ENCODE measurements around the gene IGF2BP1. TPM values are rescaled to one million over a fixed set of nuclear protein-coding genes. Genes with fewer than 3 reads are reported as not detected.

IGF2BP1 gene
- total RNA-seq, 1 donor from 2014 or later = 260 TPM

DNA sequence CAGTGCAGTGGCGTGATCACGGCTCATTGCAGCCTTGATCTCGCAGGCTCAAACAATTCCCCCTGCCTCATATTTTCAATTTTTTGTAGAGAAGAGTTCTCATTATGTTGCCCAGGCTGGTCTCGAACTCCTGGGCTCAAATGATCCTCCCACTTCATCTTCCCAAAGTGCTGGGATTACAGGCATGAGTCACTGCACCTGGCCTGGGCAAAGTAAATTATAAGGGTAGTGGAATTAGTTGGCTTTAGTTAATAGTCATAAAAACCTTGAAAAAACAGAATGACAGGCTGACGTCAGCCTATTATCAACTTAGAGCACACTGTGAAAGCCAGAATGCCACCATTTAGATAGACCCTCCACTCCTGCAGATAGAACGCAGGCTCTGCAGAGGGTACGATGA, 91.9 kb downstream of the IGF2BP1 start:
- H3K9me3 Mint-ChIP-seq (ENCODE audit: unreplicated experiment) = peaks cover 19% of the 10 kb centered on the region
- H3K9me3 ChIP-seq (ENCODE audit: insufficient read depth, low read depth, low read length) = no peaks in the 10 kb centered on the region
- FAIRE-seq = no peak

DNA sequence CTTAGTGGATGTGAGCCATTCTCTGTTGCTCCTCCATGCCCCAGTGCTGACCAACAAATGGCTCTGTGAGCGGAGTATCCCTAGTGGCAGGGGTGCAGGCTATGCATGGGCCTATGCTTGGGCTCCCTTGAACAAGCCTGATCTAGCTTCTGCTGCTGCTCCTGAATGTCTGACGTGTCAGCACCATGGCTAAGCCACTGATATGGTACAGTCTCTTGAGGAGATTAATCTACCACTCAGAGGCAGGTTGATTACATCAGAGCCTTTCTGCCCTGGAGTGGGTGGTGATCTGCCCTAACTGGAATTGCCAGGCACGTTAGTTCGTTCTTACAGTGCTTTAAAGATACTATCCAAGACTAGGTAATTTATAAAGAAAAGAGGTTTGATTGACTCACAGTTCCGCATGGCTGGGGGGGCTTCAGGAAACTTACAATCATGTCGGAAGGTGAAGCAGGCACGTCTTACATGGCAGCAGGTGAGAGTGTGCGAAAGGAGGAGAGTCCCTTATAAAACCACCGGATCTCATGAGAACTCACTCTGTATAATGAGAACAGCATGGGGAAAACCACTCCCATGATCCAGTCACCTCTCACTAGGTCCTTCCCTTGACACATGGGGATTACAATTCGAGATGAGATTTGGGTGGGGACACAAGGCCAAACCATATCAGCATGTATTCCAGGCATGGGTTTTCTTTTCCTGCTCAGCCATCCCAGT, 93.9 kb downstream of the IGF2BP1 start:
- Histone ChIP-seq H3K36me3 (ENCODE audit: insufficient read depth, low read length) (no peaks in the 10 kb centered on the region), H3K79me2 (ENCODE audit: insufficient read depth, low read length) (no peaks in the 10 kb centered on the region), H3K27me3 (ENCODE audit: insufficient read depth, low read length) (no peaks in the 10 kb centered on the region), H3K9ac (ENCODE audit: low read length) (no peak overlapping the region), H3K4me1 (ENCODE audit: insufficient read depth, low read length) (no peaks in the 10 kb centered on the region), H2AFZ (ENCODE audit: low read depth, low read length) (no peak overlapping the region), H3K27ac (ENCODE audit: low read depth, low read length) (no peak overlapping the region), H3K4me2 (ENCODE audit: low read length) (no peak overlapping the region), H4K20me1 (ENCODE audit: insufficient read depth, low read length) (no peaks in the 10 kb centered on the region), H3K9me3 (ENCODE audit: insufficient read depth, low read depth, low read length) (no peaks in the 10 kb centered on the region), H3K4me3 (ENCODE audit: insufficient read depth, low read depth, low read length) (no peak overlapping the region)
- Mint-ChIP-seq H3K36me3 (ENCODE audit: low read depth, unreplicated experiment) (peaks cover 3% of the 10 kb centered on the region), H3K27me3 (ENCODE audit: low read depth, unreplicated experiment) (peaks cover 15% of the 10 kb centered on the region), H3K4me3 (ENCODE audit: unreplicated experiment) (no peak overlapping the region), H3K9me3 (ENCODE audit: unreplicated experiment) (peaks cover 19% of the 10 kb centered on the region), H3K4me1 (ENCODE audit: low read depth, unreplicated experiment) (no peaks in the 10 kb centered on the region), H3K27ac (ENCODE audit: unreplicated experiment) (no peak overlapping the region)
- DNase-seq (ENCODE audit: low read depth) (no peak), FAIRE-seq (no peak)
- no peak for TF ChIP-seq EZH2 (IDR thresholded peaks at IDR 0.05; ENCODE audit: insufficient read depth, low read length)
- TF ChIP-seq, protein P1, sequence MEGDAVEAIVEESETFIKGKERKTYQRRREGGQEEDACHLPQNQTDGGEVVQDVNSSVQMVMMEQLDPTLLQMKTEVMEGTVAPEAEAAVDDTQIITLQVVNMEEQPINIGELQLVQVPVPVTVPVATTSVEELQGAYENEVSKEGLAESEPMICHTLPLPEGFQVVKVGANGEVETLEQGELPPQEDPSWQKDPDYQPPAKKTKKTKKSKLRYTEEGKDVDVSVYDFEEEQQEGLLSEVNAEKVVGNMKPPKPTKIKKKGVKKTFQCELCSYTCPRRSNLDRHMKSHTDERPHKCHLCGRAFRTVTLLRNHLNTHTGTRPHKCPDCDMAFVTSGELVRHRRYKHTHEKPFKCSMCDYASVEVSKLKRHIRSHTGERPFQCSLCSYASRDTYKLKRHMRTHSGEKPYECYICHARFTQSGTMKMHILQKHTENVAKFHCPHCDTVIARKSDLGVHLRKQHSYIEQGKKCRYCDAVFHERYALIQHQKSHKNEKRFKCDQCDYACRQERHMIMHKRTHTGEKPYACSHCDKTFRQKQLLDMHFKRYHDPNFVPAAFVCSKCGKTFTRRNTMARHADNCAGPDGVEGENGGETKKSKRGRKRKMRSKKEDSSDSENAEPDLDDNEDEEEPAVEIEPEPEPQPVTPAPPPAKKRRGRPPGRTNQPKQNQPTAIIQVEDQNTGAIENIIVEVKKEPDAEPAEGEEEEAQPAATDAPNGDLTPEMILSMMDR (IDR thresholded peaks at IDR 0.05; ENCODE audit: insufficient read depth, low read depth, low read length) = no peak

More for the DNA sequence above, 91.9 kb downstream of the IGF2BP1 start:
- Histone ChIP-seq H3K4me3 (ENCODE audit: insufficient read depth, low read depth, low read length) (no peak overlapping the region), H3K4me2 (ENCODE audit: low read length) (no peak overlapping the region), H3K4me1 (ENCODE audit: insufficient read depth, low read length) (no peaks in the 10 kb centered on the region), H2AFZ (ENCODE audit: low read depth, low read length) (no peak overlapping the region), H3K27ac (ENCODE audit: low read depth, low read length) (no peak overlapping the region), H3K27me3 (ENCODE audit: insufficient read depth, low read length) (no peaks in the 10 kb centered on the region), H3K79me2 (ENCODE audit: insufficient read depth, low read length) (no peaks in the 10 kb centered on the region), H3K9ac (ENCODE audit: low read length) (no peak overlapping the region), H3K36me3 (ENCODE audit: insufficient read depth, low read length) (no peaks in the 10 kb centered on the region), H4K20me1 (ENCODE audit: insufficient read depth, low read length) (no peaks in the 10 kb centered on the region)
- Mint-ChIP-seq H3K36me3 (ENCODE audit: low read depth, unreplicated experiment) (peaks cover 3% of the 10 kb centered on the region), H3K4me1 (ENCODE audit: low read depth, unreplicated experiment) (no peaks in the 10 kb centered on the region), H3K27ac (ENCODE audit: unreplicated experiment) (no peak overlapping the region), H3K4me3 (ENCODE audit: unreplicated experiment) (no peak overlapping the region), H3K27me3 (ENCODE audit: low read depth, unreplicated experiment) (peaks cover 19% of the 10 kb centered on the region)
- TF ChIP-seq EZH2 (IDR thresholded peaks at IDR 0.05; ENCODE audit: insufficient read depth, low read length) = no peak
- TF ChIP-seq, protein P1 (IDR thresholded peaks at IDR 0.05; ENCODE audit: insufficient read depth, low read depth, low read length) = no peak
- no peak for DNase-seq (ENCODE audit: low read depth)

DNA sequence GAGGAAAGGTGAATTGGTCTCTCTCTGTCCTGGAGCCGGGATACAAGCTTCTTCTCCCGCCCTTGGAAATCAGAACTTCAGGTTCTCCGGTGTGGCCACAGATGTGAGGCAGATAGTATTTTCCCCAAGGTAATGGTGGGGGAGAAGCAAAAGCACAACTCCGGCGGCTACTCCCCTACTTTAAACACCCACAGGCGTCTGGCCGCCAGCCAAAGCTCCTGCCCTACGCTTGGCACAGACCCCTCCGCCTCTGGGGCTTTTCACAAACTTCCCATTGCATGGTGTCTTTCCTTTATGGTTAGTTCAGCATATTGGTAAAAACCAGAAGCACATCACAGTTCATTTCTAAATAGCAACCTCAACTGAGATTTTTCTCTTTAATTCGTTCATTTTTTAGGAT, 95.9 kb downstream of the IGF2BP1 start:
- no peak overlapping the region for H2AFZ ChIP-seq (ENCODE audit: low read depth, low read length)
- H3K36me3 Mint-ChIP-seq (ENCODE audit: low read depth, unreplicated experiment) = peaks cover 2% of the 10 kb centered on the region

More for the DNA sequence above, 95.9 kb downstream of the IGF2BP1 start:
- Histone ChIP-seq H4K20me1 (ENCODE audit: insufficient read depth, low read length) (no peaks in the 10 kb centered on the region), H3K9ac (ENCODE audit: low read length) (no peak overlapping the region), H3K4me1 (ENCODE audit: insufficient read depth, low read length) (no peaks in the 10 kb centered on the region), H3K4me2 (ENCODE audit: low read length) (no peak overlapping the region), H3K79me2 (ENCODE audit: insufficient read depth, low read length) (no peaks in the 10 kb centered on the region), H3K27me3 (ENCODE audit: insufficient read depth, low read length) (no peaks in the 10 kb centered on the region), H3K9me3 (ENCODE audit: insufficient read depth, low read depth, low read length) (no peaks in the 10 kb centered on the region), H3K4me3 (ENCODE audit: insufficient read depth, low read depth, low read length) (no peak overlapping the region), H3K36me3 (ENCODE audit: insufficient read depth, low read length) (no peaks in the 10 kb centered on the region), H3K27ac (ENCODE audit: low read depth, low read length) (no peak overlapping the region)
- Mint-ChIP-seq H3K4me3 (ENCODE audit: unreplicated experiment) (no peak overlapping the region), H3K4me1 (ENCODE audit: low read depth, unreplicated experiment) (no peaks in the 10 kb centered on the region), H3K9me3 (ENCODE audit: unreplicated experiment) (peaks cover 19% of the 10 kb centered on the region), H3K27me3 (ENCODE audit: low read depth, unreplicated experiment) (peaks cover 4% of the 10 kb centered on the region), H3K27ac (ENCODE audit: unreplicated experiment) (no peak overlapping the region)
- TF ChIP-seq, protein P1 (IDR thresholded peaks at IDR 0.05; ENCODE audit: insufficient read depth, low read depth, low read length) = no peak
- TF ChIP-seq EZH2 (IDR thresholded peaks at IDR 0.05; ENCODE audit: insufficient read depth, low read length) = no peak
- DNase-seq (ENCODE audit: low read depth) (no peak), FAIRE-seq (no peak)

Measured in astrocyte (in vitro differentiated cells and primary cell).